NOMO-1 treated with DMSO at 0.1 percent for 48 hours (cell line): ENCODE data around the gene IRX2.

ENCODE experiments used
- DNase-seq: peaks from one replicate; lab custom pipeline; 2025; ENCODE audit not compliant: unreplicated experiment; lab: John Stamatoyannopoulos, UW

The IRX2 gene

GRCh38 chr5:2719332-2719731 lies 32.1 kb downstream of the IRX2 start:
- no peak for DNase-seq

GRCh38 chr5:2718115-2718514 lies 33.4 kb downstream of the IRX2 start:
- no peak for DNase-seq

GRCh38 chr5:2715856-2716255 lies 35.6 kb downstream of the IRX2 start:
- no peak for DNase-seq

- DNase-seq = no peak
These were observed 36.7 kb downstream of the IRX2 start for GRCh38 chr5:2714805-2715204.

- DNase-seq = no peak
These were observed 37.5 kb downstream of the IRX2 start for GRCh38 chr5:2714026-2714425.

GRCh38 chr5:2711446-2712425 lies 39.7 kb downstream of the IRX2 start:
- DNase-seq = no peak

- DNase-seq = no peak
These were observed 40.6 kb downstream of the IRX2 start for GRCh38 chr5:2710910-2711309.

- no peak for DNase-seq
These were observed 41.3 kb downstream of the IRX2 start for GRCh38 chr5:2709976-2710689.

GRCh38 chr5:2708751-2709150 lies 42.7 kb downstream of the IRX2 start:
- no peak for DNase-seq

GRCh38 chr5:2708132-2708531 lies 43.3 kb downstream of the IRX2 start:
- DNase-seq = no peak

GRCh38 chr5:2705861-2706260 lies 45.6 kb downstream of the IRX2 start:
- DNase-seq = no peak

- no peak for DNase-seq
These were observed 46.5 kb downstream of the IRX2 start for GRCh38 chr5:2704806-2705645.

- no peak for DNase-seq
These were observed 47.4 kb downstream of the IRX2 start for GRCh38 chr5:2704111-2704510.

- no peak for DNase-seq
These were observed 47.9 kb downstream of the IRX2 start for GRCh38 chr5:2703615-2704014.

- no peak for DNase-seq
These were observed 48.4 kb downstream of the IRX2 start for GRCh38 chr5:2703041-2703440.

- no peak for DNase-seq
These were observed 49.2 kb downstream of the IRX2 start for GRCh38 chr5:2702096-2702879.

- no peak for DNase-seq
These were observed 49.9 kb downstream of the IRX2 start for GRCh38 chr5:2701592-2701991.

GRCh38 chr5:2700876-2701275 lies 50.6 kb downstream of the IRX2 start:
- DNase-seq = no peak

- DNase-seq = no peak
These were observed 51.8 kb downstream of the IRX2 start for GRCh38 chr5:2699686-2700085.

- no peak for DNase-seq
These were observed 52.2 kb downstream of the IRX2 start for GRCh38 chr5:2699231-2699630.

- DNase-seq = no peak
These were observed 52.9 kb downstream of the IRX2 start for GRCh38 chr5:2698581-2698980.
